ENCODE measurements around the gene P2RX6. TPM values are rescaled to one million over a fixed set of nuclear protein-coding genes. Genes with fewer than 3 reads are reported as not detected.
"Not testable (repeated sequence)": the region's sequence is repeated elsewhere in the genome, so short reads cannot be mapped to it uniquely, and the experiment has no call there.

Gene P2RX6
- total RNA-seq, 1 experiment from 2014 or later: 0.45 TPM

DNA sequence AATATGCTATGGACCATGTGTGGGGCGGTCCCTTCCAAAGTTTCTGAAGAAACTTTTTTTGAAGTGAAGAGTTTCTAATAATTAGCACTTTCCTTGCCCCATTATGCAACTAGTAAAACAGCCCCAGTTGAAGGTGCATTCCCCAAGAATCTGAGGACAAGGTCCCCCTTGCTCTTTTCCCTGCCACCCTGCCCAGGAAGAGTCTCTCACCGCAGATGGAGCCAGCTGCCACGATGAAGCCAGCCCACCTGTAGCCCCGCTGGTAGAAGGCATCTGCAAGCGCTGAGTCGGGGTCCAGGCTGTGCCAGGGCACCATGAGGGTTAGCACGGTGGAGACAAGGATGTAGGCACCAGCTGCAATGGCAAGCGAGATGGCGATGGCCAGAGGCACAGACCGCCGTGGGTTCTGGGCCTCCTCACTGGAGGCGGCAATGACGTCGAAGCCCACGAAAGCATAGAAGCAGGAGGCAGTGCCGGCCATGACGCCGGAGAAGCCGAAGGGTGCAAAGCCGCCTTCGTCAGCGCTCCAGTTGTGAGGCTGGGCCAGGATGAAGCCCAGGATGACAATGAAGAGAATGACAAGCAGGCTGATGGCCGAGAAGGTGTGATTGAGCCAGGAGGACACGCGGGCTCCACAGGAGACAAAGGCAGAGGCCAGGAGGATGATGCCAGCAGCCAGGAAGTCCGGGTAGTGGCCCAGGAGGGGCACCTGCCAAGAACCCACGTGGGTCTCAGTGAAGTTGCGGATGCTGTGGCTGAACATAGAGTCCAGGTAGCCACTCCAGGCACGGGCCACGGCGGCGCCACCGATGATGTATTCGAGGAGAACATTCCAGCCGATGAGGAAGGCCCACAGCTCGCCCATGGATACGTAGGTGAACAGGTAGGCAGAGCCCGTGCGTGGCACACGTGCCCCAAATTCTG, 15.9 kb downstream of the P2RX6 start:
- no peak for DNase-seq (ENCODE audit: low read depth)

DNA sequence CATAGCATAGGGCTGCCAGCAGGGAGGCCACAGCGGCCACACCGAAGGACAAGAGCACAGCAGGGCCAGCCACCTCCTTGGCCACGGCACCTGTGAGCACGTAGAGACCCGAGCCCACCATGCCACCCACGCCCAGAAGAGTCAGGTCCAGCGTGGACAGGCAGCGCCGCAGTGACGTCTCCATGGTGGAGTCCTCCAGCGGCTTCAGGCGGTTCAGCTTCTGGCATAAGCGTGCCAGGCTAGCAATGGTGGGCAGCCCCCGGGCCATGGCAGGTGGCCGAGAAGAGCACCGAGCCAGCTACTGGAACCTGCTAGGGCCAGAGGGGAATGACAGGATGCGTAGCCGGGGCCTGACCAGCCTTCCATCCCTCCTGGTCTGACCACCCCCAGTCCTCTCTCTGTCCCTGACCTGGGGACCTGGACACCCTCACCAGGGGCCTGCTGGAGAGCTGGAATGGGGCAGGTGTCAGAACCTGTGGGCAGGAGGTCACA, 16.6 kb downstream of the P2RX6 start:
- DNase-seq (ENCODE audit: low read depth): no peak

DNA sequence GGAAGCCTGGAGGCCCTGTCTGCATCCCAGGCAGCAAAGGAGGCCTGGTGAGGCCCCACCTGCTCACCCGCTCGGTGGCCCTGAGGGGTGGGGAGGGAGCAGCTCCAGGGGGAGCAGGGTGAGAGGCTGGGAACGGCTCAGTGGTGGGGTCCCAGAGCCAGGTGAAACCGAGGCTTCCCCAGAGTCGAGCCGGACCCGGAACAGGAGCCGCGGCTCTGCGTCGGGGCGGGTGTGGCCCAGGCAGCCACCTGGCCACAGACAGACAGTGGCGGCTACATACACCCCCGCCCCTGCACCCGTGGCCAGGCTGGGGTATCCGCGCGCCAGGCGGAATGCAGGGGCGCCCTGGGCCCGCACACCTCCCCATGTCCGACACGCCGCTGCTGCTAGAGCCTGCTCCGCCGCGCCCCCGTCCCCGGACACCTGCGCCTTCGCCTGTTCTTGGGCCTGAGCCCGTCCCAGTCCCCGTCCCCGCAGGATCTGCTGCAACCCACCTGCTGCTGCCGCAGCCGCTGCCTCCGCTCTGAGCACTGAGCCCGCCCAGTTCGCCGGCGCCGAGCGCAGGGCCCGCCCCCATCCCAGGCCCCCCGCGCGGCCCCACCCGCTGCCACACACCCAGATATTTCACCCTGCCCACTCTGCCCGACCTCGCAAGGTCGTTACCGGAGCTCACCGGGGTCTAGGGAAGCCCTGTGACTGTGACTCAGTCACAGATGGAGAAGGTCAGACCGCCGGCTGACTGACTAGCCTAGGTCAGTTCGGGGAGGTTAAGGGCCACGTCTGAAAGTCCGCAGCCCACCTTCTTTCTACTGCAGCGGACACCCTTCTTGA, 17.3 kb downstream of the P2RX6 start, which contains the start of gene SLC7A4:
Gene SLC7A4 (minus strand): TSS at position 525 of the 831 bp plus-strand sequence. CDS start 749 bp downstream, outside the sequence.
- DNase-seq (ENCODE audit: low read depth): no peak

DNA sequence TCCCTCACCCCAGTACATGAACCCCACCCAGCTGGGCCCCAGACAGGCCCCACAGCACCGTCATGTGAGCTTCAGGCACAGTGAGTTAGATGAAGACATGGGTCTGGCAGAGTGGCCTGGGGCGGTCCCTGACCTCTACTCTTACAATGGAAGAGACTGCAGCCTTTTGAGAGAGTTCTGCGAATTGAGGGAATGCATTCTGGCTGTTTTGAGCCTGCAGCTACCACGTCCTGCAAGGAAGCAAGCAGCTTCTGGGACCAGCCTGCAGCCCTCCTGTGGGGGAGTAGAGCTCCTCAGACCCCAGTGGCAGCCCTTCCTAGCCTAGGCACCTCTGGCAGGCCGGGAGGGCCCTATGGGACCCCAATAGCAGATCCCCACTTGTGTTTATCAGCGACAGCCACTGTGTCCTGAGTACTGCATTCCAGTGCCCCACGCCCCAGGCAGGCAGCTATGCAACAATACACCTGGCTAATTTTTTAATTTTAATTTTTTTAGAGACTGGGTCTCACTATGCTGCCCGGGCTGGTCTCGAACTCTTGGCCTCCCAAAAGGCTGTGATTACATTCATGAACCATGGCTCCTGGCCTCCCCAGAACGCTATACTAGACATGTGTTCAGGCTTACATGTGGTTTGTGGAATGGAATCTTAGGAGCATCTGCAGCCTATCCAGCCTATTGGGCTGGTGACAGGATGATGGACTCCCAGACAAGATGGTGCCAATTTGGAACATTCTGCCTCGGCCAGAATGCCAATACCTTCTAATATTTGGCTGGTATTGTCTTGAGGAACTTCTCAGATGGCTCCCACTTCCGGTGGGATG, 18.1 kb downstream of the P2RX6 start:
- DNase-seq (ENCODE audit: low read depth): no peak

DNA sequence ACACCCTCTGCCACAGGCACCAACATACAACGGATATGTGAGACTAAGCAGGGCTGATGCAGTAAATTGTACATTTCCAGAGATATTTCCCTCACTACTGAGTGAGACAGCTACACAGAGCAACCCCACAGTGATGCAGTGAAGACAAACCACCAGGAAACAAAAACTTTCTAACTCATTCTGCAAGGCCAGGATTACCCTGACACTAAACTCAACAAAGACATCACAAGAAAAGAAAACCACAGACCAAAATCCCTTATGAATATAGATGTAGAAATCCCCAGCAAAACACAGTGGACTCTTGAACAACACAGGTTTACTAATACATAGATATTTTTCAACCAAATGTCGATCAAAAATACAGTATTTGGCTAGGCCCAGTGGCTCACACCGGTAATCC, 18.9 kb downstream of the P2RX6 start:
- no peak for DNase-seq (ENCODE audit: low read depth)

DNA sequence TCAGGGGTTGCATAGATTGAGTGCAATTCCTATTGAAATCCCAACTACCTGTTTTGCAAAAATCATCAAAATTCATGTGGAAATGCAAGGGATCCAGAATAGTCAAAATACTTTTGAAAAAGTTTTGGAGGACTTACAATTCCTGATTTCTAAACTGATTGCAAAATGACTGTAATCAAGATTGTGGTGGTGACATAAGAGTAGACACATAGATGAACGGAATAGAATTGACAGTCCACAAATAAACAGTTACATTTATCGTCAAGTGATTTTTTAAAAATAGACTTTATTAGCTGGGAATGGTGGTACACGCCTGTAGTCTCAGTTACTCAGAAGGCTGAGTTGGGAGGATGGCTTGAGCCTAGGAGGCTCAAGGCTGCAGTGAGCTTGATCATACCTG, 20.0 kb downstream of the P2RX6 start:
- no peak for DNase-seq (ENCODE audit: low read depth)

DNA sequence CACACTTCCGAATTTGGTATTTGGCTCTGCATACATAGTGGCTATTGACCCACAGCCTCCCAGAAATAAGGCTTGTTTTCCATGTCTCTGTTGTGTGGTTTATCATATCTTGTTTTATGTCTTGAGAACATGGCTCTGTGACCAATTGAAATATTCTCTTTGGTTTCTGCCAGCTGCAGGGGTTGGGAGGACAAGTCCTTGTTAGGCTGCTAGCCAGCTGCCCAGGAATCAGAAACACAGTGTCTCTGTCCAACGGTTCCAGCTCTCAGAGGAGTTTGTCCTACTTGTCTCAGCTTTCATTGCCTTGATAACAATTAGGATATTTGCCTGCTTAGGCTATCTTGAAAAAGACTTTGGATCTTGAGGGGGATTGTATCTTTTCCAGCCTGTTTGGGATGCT, 23.4 kb downstream of the P2RX6 start:
- no peak for DNase-seq (ENCODE audit: low read depth)

DNA sequence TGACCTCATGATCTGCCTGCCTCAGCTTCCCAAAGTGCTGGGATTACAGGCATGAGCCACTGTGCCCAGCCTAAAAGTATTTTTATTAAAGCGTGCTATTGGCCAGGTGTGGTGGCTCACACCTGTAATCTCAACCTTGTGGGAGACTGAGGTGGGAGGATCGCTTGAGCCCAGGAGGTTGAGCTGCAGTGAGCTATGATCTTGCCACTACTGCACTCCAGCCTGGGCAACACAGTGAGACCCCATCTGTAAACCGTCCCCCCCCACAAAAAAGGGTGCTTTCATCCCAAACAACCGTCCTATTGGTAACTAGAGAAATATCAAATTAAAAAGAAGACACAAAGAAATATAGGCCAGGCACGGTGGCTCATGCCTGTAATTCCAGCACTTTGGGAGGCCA, 24.2 kb downstream of the P2RX6 start:
- DNase-seq (ENCODE audit: low read depth): not testable (repeated sequence)

DNA sequence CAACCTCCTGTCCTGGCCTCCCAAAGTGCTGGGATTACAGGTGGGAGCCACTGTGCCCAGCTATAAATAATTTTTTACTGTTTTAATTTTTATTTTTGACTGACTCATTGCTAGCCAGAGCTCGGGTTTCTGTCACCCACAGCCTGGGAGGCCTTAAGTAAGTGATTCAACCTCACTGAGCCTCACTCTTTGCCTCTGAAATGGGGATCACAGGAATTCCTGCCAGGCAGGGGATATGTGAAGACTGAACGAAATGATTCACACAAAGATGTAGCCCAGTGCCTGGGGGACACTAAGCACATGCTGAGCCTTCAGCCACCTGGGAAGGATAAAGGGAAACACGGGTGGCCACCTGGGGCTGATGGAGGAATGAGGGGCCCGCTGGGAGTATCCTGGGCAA, 27.0 kb downstream of the P2RX6 start:
- DNase-seq (ENCODE audit: low read depth): peak; percentile 63

DNA sequence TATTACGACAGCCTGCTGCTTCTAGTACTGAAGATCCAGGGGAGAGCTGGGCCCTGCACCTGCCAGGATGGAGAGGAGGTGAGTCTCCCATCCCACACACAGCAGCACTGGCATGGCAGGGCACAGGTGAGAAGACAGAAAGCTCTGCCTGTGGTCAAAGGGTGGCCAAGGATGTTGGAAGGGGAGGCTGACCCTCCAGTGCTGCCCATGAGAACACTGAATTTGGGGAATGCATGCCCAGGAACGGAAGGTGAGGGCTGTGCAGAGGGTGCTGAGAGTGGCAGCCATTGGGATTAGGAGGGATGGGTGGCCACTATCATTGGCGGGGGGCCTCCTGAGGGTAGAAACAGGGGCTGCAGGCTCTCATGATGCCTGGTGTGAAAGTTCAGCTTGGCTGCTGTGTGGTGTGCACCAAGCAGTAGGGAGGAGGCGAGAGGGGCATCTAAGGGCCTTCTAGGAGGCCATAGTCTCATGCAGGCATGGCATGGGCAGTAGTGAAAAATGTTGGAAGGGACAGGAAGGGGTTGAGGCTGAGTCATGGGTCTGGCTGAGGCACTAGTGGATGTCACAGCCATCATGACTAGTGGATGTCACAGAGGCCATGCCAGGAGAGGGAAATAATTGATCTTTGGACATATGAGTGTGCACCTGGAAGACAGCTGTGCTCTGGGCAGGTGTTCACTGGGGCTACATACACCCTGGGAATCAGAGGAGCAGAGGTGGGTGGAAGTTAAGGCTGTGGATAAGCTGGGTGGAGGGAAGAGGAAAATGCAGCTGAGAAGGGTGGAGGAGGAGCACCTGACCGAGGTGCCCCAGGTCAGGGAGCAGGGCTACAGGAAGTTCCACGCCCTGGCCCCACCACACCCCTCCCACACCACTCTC, 28.3 kb downstream of the P2RX6 start:
- DNase-seq (ENCODE audit: low read depth): peak; percentile 20

DNA sequence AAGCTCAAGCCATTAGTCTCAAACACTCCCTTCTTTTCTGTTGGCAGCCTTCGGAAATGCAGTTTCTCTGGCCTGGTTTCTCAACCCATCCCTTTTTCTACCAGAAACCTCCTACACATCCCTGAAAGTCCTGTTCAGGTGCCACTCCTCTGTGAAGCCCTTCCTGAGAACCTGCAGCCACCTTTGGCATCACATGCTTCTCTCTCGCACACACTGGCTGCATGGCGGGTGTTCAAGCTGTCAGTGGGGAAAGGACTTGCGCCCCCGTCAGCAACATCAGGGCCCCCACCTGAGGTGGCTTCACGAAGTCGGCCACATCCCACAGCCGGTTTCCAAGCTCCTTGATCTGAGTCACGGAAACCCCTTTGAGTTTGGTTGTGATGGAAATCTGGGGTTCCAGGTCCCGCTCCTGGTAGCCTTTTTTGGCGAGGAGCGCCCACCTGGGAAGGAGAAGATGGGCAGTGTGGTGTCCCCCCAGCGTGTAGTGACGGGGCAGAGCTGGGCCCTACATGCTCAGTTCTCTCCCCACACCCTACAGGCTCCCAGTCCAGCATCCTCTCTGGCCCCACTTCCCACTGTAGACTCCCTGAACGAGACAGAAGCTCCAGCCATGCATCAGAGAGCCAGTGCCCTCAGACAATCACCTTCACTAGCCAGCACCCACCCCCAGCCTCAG, 29.0 kb downstream of the P2RX6 start:
- no peak for DNase-seq (ENCODE audit: low read depth)

DNA sequence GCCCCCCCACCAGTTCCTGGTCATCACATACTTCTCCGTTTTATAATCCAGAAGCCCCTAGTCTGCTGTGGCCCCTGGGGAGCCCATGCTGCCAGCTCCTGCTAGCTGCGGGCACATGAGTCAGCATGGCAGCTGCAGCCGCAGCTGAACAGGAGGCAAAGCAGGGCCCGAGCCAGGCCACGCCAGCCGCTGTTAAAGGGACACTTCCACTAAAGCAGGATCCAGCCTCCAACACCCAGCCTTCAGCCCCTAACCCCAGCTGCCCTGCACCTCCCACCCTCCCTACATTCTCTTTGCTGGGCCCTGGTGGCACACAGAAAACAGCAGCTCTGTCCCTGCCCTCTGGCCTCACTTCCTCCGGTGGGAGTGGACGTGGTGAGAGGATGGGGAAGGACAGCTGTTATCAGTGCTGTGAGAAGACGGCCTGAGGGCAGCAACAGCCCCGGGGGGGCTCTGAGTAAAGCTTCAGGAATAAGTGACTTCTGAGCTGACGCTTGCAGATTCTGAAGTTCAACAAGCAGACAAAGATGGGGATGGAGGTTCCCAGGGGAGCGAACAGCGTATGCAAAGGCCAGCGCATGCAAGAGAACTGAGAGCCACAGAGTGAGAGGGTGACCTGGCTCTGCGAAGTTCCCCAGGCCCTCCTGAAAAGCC, 30.1 kb downstream of the P2RX6 start:
- peak; percentile 68 for DNase-seq (ENCODE audit: low read depth)

DNA sequence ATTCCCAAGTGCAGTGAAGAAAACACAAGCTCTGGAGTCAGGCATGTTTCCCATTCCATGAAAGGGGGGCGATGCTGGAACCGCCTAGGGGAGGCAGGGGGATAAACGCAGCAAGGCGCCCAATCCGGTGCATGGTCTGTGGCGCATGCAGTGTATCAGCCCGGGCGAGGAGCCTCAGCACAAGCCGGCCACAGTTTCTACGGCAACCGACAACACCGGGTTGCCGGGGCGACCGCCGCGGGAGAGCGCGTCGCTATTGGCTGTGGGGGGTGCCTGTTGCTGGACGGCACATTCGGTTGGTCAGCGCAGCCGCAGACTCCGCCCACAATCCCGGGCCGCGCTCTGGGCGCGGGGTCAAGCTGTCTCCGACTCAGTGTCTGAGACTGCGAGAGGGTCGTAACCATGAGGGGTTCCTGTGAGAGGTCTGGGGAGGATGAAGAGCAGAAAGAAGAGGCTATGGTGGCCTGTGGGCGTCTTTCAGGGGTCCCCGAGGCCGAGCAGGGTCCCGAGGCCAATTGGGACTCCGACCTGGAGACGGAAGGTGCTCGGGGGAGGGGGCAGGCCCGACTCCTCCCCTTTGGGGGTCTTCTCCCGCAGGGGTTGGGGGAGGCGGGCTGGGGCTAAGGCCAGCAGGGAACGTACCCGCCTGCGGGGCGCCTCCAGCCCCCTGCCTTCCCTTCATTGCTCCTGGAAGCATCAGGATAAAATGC, 30.8 kb downstream of the P2RX6 start, which contains the start of gene LRRC74B:
Gene LRRC74B (plus strand): TSS at position 362 of the 710 bp plus-strand sequence. CDS start 41 bp downstream, at position 403.
- DNase-seq (ENCODE audit: low read depth): peak; percentile 91

DNA sequence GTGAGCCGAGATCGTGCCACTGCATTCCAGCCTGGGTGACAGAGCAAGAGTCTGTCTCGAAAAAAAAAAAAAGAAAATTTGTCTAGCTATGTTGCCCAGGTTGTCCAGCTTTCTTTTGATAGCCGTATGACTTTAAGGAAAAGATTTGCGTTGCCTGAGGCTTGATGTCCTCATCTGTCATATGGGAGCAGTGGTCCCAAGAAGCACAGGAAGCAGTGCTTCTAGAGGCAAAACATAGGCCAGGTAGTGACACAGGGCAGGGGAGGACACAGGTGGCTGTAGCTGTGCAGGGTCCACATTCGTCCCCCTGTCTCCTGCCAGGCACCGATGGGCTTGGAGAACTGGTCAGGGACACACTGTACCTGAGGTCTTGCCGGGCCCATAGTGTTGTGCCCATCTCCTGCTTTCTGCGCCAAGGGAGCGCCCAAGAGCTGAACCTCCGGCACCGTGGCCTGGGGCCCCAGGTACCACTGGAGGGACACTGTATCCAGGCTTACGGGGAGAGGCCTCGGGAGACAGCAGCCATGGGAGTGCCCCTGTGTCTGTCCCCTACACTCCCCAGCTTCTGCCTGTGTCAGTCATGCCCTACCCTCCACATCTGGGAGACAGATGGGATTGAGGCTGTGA, 32.2 kb downstream of the P2RX6 start:
- no peak for DNase-seq (ENCODE audit: low read depth)

DNA sequence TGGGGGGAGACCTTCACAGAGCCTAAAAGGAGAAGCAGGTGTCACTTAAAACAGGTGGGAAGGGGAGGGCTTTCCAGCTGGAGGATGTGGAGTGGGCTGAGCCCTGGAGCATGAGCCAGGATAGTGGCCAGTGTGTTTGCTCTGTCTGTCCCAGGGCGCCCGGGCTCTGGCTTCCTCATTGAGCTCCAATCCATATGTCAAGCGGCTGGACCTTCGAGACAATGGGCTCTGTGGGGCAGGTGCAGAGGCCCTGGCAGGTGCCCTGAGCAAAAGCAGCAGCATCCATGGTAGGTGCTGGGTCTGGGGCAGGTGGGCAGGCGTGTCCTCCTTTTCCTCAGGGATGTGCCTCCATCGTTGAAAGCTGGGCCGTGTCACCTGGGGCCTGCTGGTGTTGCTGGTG, 32.8 kb downstream of the P2RX6 start:
- DNase-seq (ENCODE audit: low read depth): no peak

DNA sequence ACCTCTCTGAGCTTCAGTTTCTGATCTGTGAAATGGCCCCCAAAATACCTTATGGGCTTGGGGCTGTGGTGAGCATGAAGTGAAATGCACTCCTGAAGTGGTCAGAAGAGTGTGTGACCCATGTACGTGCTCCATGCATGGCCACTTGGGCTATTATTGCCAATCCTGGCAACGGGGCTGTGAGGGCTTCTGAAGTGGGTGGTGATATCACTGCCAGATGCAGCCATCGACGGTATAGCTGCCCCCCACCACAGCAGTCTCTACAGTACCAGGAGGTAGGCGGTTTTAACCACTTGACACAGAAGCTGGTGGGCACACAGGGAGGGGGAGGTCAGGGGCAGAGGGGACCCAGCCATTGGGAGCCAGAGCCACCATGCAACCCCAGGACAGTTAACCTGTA, 33.5 kb downstream of the P2RX6 start:
- DNase-seq (ENCODE audit: low read depth): not testable (repeated sequence)

DNA sequence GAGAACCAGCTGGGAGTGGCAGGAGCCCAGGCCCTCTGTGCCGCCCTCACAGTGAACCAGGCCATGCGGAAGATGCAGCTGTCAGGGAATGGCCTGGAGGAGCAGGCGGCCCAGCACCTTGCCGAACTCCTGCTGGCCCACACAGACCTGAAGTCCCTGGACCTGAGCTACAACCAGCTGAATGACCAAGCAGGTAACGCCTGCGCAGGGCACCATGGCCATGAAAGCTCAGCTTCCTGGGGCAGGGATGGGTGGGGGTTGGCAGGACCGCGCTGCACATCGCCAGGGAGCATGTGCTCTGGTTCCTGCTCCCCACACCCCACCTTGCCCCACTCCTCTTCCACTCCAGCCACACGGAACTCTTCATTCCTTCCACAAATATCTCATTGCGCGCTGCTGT, 34.0 kb downstream of the P2RX6 start:
- not testable (repeated sequence) for DNase-seq (ENCODE audit: low read depth)
